SK-N-SH treated with all-trans-retinoic acid at 6 μM for 48 hours (cell line): ENCODE measurements around the gene SLC35F4.

Experiments
- ARNTL ChIP-seq: fragments of 450-650 bp; formaldehyde crosslinking; IDR thresholded peaks from 2 replicates; pipeline ENCODE4 v1.5.0; 2020; ENCODE audit warnings: low read depth, mild to moderate bottlenecking, moderate library complexity, borderline replicate concordance
- PATZ1 ChIP-seq: fragments of 250-450 bp; sonication (Bioruptor Pico); IDR thresholded peaks from 2 replicates; pipeline ENCODE4 v1.8.0; 2020; ENCODE audit warnings: mild to moderate bottlenecking, moderate library complexity, borderline replicate concordance
- TCF4 ChIP-seq: fragments of 250-450 bp; sonication (Bioruptor Pico); IDR thresholded peaks from 2 replicates; pipeline ENCODE4 v1.8.0; 2021; ENCODE audit warnings: mild to moderate bottlenecking, moderate library complexity, borderline replicate concordance
- TSHZ2 ChIP-seq: fragments of 250-450 bp; sonication (Bioruptor Pico); IDR thresholded peaks from 2 replicates; pipeline ENCODE4 v1.5.0; 2020; ENCODE audit warnings: mild to moderate bottlenecking, moderate library complexity
- ZC3H10 ChIP-seq: fragments of 250-450 bp; sonication (Bioruptor Pico); IDR thresholded peaks from 2 replicates; pipeline ENCODE4 v1.5.1; 2021; ENCODE audit warnings: mild to moderate bottlenecking, moderate library complexity
- ZFP3 ChIP-seq: fragments of 250-450 bp; sonication (Bioruptor Pico); IDR thresholded peaks from 2 replicates; pipeline ENCODE4 v1.5.0; 2020; ENCODE audit warnings: mild to moderate bottlenecking, moderate library complexity
- ZFP30 ChIP-seq: fragments of 450-650 bp; formaldehyde crosslinking; IDR thresholded peaks from 2 replicates; pipeline ENCODE4 v1.5.0; 2022; ENCODE audit warnings: mild to moderate bottlenecking, moderate library complexity

GRCh38 chr14:57812741-57813140, 53.2 kb downstream of the SLC35F4 start:
- no peak for TF ChIP-seq ARNTL (CRISPR knock-in tag)
- no peak for TF ChIP-seq TCF4 (CRISPR knock-in tag)
- TF ChIP-seq ZC3H10 (CRISPR knock-in tag) = no peak
- no peak for TF ChIP-seq TSHZ2 (CRISPR knock-in tag)
- TF ChIP-seq PATZ1 = no peak
- no peak for TF ChIP-seq ZFP30
- TF ChIP-seq ZFP3 (CRISPR knock-in tag) = no peak
